Kidney (tissue), 14 donors: ENCODE measurements around the gene TPI1. TPM values are rescaled to one million over a fixed set of nuclear protein-coding genes. Genes with fewer than 3 reads are reported as not detected.

Experiments
- DNase-seq, 5 donors: peaks; one replicate each; pipeline ENCODE4 v3.0.0-alpha.2; 2013 to 2020
- FAIRE-seq: peaks from 2 replicates; lab custom pipeline; 2012; peaks lifted over from hg19 to GRCh38; lab: Jason Lieb, UNC
- H3K27ac ChIP-seq, 2 donors: one replicate each; pipeline ENCODE4 v1.7.0; 2013; ENCODE audit warnings: low read depth in 2 of 2, low read length in 2 of 2, inconsistent platforms in 1 of 2
- H3K27me3 ChIP-seq: one replicate; pipeline ENCODE4 v1.7.1; 2013; ENCODE audit warnings: low read length, inconsistent platforms; ENCODE audit not compliant: control insufficient read depth, insufficient read depth
- H3K36me3 ChIP-seq, 3 donors: one replicate each; pipeline versions ENCODE4 v1.7.0 to v1.7.1; 2013; ENCODE audit warnings: low read length in 3 of 3, control low read depth in 1 of 3, inconsistent platforms in 1 of 3; ENCODE audit not compliant: insufficient read depth in 3 of 3, control insufficient read depth in 2 of 3
- H3K4me1 ChIP-seq, 3 donors: one replicate each; pipeline versions ENCODE4 v1.7.0 to v1.7.1; 2013; ENCODE audit warnings: low read length in 3 of 3, inconsistent platforms in 1 of 3, low read depth in 1 of 3; ENCODE audit not compliant: control insufficient read depth in 2 of 3, insufficient read depth in 2 of 3
- H3K4me3 ChIP-seq, 3 donors: one replicate each; pipeline versions ENCODE4 v1.7.0 to v1.8.1; 2013; ENCODE audit warnings: low read length in 3 of 3, control low read depth in 1 of 3, inconsistent platforms in 1 of 3
- H3K9ac ChIP-seq, 3 donors: one replicate each; pipeline versions ENCODE4 v1.7.0 to v1.7.1; 2013; ENCODE audit warnings: low read length in 3 of 3, control low read depth in 1 of 3, inconsistent platforms in 1 of 3
- H3K9me3 ChIP-seq, 3 donors: one replicate each; pipeline versions ENCODE4 v1.7.0 to v1.7.1; 2013; ENCODE audit warnings: low read length in 3 of 3, control low read depth in 1 of 3, inconsistent platforms in 1 of 3; ENCODE audit not compliant: control insufficient read depth in 2 of 3, insufficient read depth in 1 of 3
- intact Hi-C: fragments of 100-400 bp; cut with DNase I; formaldehyde crosslinking; loops from one replicate; pipeline ENCODE4 v1.11.1; 2022
- polyA plus RNA-seq: library from polyadenylated mRNA; stranded (reverse); fragments of 350-450 nt; fragmentation: Illumina TruSeq; extraction: RNeasy Lipid Tissue Mini Kit (QIAGEN cat#74804); gene quantifications from one replicate; pipeline ENCODE4 v1.2.3, GENCODE V29; 2014; ENCODE audit warnings: low read depth, low replicate concordance; ENCODE audit not compliant: insufficient read depth
- total RNA-seq: library from RNA; stranded (reverse); fragmentation: NEBNext Ultra II Directional; extraction: Animal tissue kit (Norgen Biotek cat#: 25700); gene quantifications from one replicate; pipeline ENCODE4 v1.2.1, GENCODE V29; 2021
- TF ChIP-seq, protein P1 (sequence below): IDR thresholded peaks from 3 replicates; pipeline ENCODE4 v1.5.1; 2012; ENCODE audit warnings: mild to moderate bottlenecking, moderate library complexity, borderline replicate concordance; ENCODE audit not compliant: insufficient read depth; ENCODE audit errors: extremely low read depth
- donor health status: control.
- donor health status: control.
- donor health status: control.
- donor health status: control.
- donor health status: control.
- donor health status: DM: yes; HTN: yes; CAD: no.
- donor health status: Normal renal cell carcinoma (clear cell type).

Gene TPI1
- total and polyA plus RNA-seq, 2 donors from 2014 or later: 437 to 1,220 TPM

DNA sequence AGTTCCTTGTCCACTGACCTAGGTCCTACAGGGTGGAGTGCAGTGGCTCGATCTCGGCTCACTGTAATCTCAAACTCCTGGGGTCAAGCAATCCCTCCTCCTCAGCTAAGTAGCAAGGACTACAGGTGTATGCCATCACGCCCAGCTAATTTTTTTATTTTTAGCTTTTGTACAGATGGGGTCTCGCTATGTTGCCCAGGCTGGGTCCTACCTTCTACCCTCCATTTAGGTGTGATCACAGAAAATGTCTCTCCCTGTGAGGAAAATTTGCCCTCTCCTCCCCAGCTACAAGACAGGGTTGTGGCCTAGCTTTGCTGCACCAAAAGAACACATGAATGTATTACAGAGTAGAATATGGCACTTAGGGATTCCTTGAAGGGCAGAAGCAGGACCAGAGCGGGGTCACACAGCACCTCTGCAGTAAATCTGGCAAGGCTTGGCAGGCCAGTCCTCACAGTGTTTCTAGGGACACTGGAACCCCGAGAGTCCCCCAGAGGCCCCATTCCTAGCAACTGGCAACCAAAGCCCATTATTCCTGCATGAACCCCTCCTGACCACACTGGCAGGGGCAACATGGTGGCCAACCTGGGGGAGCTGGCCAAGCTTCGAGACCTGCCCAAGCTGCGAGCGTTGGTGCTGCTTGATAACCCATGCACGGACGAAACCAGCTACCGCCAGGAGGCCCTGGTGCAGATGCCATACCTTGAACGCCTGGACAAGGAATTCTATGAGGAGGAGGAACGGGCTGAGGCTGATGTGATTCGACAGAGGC lies 45.0 kb downstream of the TPI1 start:
- DNase-seq: peak in 2 of 5 donors; percentile 32 to 33
- Histone ChIP-seq H3K27me3 (no peaks in the 10 kb centered on the region), H3K36me3 (no peaks in the 10 kb centered on the region), H3K4me1 (peaks cover 0 to 6% (median 0%) of the 10 kb centered on the region in 3 donors), H3K9ac (no peak overlapping the region), H3K4me3 (no peak overlapping the region), H3K27ac (no peak overlapping the region), H3K9me3 (no peaks in the 10 kb centered on the region)
- TF ChIP-seq, protein P1, sequence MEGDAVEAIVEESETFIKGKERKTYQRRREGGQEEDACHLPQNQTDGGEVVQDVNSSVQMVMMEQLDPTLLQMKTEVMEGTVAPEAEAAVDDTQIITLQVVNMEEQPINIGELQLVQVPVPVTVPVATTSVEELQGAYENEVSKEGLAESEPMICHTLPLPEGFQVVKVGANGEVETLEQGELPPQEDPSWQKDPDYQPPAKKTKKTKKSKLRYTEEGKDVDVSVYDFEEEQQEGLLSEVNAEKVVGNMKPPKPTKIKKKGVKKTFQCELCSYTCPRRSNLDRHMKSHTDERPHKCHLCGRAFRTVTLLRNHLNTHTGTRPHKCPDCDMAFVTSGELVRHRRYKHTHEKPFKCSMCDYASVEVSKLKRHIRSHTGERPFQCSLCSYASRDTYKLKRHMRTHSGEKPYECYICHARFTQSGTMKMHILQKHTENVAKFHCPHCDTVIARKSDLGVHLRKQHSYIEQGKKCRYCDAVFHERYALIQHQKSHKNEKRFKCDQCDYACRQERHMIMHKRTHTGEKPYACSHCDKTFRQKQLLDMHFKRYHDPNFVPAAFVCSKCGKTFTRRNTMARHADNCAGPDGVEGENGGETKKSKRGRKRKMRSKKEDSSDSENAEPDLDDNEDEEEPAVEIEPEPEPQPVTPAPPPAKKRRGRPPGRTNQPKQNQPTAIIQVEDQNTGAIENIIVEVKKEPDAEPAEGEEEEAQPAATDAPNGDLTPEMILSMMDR: no peak
- intact Hi-C loops: no loop called here
- no peak for FAIRE-seq

DNA sequence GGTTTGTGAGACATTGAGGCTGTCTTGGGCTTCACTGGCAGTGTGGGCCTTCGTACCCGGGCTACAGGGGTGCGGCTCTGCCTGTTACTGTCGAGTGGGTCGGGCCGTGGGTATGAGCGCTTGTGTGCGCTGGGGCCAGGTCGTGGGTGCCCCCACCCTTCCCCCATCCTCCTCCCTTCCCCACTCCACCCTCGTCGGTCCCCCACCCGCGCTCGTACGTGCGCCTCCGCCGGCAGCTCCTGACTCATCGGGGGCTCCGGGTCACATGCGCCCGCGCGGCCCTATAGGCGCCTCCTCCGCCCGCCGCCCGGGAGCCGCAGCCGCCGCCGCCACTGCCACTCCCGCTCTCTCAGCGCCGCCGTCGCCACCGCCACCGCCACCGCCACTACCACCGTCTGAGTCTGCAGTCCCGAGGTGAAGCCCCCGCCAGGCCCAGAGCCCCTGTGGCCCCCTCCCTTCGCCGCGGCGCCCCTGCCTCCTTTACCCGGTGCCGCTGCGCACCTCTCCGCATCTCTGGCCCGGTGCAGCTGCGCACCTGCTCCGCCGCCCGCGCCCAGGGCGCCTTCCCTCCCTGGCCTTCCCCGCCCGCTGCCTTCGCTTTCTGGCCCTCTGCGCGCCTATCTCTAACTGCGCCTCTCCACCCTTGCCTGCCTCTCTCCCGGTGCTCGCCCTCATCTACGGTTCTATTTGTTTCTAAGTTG lies 47.1 kb downstream of the TPI1 start, which contains the start of gene ENO2:
Gene ENO2 (plus strand): TSS at position 335 of the 701 bp plus-strand sequence. CDS start 1,253 bp downstream, outside the sequence.
- Histone ChIP-seq H3K4me1 (peaks cover 0 to 6% (median 0%) of the 10 kb centered on the region in 3 donors), H3K9me3 (no peaks in the 10 kb centered on the region), H3K9ac (peak within 1 kb of the TSS in 1 of 3 donors; percentile 31), H3K4me3 (peak within 1 kb of the TSS; percentile 4 to 58 (median 55)), H3K27me3 (no peaks in the 10 kb centered on the region), H3K36me3 (no peaks in the 10 kb centered on the region), H3K27ac (no peak within 1 kb of the TSS)
- FAIRE-seq: no peak
- peak; percentile 66 to 95 (median 82) for DNase-seq
- TF ChIP-seq, protein P1: no peak
- intact Hi-C loops: no loop called here

DNA sequence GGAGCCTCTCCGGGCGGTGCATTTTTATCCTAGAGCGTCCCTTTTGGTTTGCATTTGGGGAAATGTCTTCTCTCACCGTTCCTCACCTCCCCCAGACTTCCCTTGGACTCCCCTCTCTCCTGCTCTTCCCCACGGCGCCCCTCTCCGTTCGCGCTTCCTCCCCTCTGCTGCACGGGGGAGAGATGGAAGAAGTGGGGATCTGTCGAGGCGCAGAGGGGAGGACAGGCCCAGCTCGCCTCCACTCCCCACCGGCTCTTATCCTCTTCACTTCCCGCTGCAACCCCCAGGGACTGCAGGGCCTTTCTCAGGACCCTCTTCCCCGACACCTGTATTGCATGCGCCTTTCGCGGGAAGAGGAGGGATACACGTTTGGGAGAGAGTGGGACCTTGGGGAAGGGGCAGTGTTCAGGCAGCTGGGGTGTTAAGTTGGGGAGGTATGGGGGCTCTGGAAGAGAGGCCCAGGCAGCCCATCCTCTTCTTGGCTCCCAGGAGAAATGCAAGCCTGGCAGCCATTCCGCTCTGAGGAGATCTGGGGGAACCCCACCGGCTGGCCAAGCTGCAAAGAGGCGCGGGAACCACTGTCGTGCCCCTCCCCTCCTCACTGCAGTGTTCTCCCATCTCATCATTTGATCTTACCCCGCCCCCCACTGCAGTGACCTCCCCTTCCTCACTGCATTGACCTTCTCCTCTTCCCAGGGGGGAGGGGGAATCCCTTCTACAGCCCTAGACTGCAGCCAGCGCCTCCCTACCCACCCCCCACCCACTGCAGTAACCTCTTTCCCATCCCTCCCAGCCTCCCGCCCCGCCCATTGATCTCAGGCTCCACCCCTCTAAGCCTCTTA lies 47.8 kb downstream of the TPI1 start:
- Histone ChIP-seq H3K9me3 (no peaks in the 10 kb centered on the region), H3K27ac (no peak overlapping the region), H3K9ac (no peak overlapping the region), H3K4me3 (peak overlapping the region; percentile 4 to 58 (median 38)), H3K27me3 (no peaks in the 10 kb centered on the region), H3K4me1 (peaks cover 0 to 6% (median 0%) of the 10 kb centered on the region in 3 donors), H3K36me3 (no peaks in the 10 kb centered on the region)
- intact Hi-C loops: no loop called here
- TF ChIP-seq, protein P1: no peak
- FAIRE-seq: no peak
- DNase-seq: peak in 4 of 5 donors; percentile 24 to 76 (median 56)
